GM12875 (cell line): ENCODE measurements around the gene RHCG.

Experiments
- H3K4me3 ChIP-seq: one replicate; pipeline ENCODE4 v1.5.1; 2011; ENCODE audit warnings: low read depth, low read length, control low read depth
- TF ChIP-seq, protein P1 (sequence below): IDR thresholded peaks from 2 replicates; pipeline ENCODE4 v1.5.1; 2011; ENCODE audit warnings: low read depth, mild to moderate bottlenecking, control low read depth, inconsistent platforms, low read length, moderate library complexity, borderline replicate concordance; ENCODE audit not compliant: insufficient read depth

Gene RHCG

DNA sequence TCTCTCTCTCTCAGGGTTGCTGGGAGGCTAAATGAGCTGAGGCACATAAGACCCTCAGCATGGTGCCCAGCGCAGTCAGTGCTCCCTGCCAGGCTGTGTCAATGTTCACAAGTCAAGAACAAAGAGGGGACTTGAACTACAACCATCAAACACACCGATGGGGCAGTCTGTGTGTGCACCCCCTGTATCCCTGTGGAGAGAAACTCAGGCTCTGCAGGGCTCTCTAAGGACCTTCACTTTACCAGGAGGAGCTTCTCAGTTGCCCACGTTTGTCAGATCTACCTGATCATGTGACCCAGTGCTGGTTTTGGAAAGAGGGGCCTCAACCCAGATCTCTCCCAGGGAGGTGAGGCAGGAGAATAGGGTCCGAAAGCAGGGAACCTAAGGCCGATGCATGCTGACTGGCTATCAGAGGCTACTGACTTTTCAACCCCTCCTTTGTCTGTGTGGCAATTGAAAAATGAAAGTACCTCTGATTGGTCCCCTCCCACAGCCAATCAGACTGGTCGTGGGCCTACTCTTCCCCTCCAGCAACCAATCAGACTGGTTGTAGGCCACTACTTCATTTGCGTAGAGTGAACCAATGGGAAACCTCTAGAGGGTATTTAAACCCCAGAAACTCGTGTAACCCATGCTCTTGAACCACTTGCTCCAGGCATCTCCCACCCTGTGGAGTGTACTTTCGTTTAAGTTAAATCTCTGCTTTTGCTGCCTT, 34.0 kb downstream of the RHCG start:
- TF ChIP-seq, protein P1, sequence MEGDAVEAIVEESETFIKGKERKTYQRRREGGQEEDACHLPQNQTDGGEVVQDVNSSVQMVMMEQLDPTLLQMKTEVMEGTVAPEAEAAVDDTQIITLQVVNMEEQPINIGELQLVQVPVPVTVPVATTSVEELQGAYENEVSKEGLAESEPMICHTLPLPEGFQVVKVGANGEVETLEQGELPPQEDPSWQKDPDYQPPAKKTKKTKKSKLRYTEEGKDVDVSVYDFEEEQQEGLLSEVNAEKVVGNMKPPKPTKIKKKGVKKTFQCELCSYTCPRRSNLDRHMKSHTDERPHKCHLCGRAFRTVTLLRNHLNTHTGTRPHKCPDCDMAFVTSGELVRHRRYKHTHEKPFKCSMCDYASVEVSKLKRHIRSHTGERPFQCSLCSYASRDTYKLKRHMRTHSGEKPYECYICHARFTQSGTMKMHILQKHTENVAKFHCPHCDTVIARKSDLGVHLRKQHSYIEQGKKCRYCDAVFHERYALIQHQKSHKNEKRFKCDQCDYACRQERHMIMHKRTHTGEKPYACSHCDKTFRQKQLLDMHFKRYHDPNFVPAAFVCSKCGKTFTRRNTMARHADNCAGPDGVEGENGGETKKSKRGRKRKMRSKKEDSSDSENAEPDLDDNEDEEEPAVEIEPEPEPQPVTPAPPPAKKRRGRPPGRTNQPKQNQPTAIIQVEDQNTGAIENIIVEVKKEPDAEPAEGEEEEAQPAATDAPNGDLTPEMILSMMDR, result no peak
- no peak overlapping the region for H3K4me3 ChIP-seq

DNA sequence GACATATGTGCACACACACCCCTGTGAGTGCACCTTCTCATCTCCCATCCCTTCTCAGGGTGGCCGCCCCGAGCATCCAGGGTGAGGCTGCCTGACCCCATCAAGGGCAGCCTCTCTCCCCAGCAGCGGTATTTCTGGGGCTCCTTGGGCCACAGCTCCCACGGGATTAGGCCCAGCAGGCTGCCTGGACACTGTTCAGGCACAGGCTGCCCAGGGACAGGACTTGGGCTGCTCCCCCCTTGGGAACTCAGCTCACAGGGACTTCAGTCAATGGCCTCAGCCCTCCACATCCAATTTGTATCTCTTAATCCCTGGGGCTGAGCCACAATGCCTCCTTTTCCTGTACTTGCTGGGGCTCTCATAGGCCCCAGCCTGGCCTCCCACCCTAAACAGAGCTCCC, 35.0 kb downstream of the RHCG start:
- TF ChIP-seq, protein P1, result no peak
- H3K4me3 ChIP-seq, result no peak overlapping the region

DNA sequence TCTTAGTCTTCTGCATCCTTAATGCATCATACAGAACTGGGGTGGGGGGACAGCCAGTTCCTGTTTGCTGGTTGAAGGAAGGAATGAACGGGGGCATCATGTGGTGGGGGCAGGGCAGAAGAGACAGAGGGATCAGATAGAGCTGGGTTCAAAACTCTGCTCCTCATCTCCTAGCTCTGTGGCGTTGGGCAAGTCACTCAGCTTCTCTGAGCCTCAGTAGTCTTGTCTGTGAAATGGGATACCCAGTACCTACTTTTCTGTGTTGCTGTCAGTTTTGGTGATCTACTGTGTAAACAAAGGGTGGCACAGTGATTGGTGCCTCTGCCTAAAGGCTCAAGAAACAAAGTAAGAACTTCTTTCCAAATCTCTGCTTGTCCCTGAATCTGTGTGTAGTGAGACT, 36.3 kb downstream of the RHCG start:
- TF ChIP-seq, protein P1, result no peak
- no peak overlapping the region for H3K4me3 ChIP-seq

DNA sequence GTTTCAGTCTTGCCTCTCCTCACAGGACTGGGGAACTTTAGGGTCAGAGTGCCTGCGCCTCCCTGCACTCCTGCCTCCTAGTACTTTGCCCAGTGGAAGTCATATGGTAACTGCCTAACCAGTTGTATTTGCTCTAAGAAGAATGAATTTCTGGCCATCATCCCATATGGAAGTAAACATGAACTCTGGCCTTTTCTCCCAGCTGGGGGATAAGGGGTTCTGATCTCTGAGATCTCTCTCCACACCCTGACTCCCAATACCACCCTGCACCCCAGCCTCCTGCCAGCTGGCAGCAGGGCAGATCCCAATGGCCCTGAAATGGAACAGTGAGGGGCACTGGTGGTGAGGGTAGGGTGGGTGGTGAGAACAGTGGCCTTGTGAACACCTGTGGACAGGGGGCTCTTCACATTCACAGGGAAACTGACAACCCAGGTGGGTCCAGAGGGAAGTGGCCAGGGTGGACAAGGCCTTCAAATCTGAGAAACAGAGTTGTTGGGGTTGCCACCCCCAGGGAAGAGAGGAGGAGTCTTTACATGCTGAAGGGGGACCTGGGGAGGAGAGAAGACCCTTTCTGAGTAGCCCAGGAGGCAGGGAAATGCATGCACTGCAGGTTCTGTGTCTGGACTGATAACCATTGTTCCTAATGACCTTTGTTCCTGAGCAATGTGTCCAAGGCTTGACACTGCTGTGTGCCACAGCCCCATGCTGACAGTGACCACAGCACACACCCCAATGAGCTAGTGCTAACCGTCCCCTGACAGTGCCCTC, 36.9 kb downstream of the RHCG start:
- TF ChIP-seq, protein P1, result no peak
- no peak overlapping the region for H3K4me3 ChIP-seq

DNA sequence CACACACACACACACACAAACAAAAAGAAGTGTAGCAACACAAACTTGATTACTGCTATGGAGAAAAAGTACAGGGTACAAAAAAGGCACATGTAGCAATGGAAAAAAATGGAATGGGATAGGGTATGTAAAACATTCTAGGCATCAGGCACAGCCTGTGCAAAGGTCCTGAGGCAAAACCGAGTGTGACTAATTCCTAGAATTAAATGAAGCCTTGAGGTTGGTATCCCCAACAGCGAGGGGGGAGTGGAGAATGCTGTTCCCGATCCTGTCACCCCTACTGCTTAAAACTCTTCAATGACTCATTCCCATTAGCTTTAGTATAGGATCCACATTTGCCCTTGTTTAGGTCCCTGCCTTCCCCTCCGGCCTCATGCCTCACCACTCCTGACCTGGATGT, 37.9 kb downstream of the RHCG start:
- H3K4me3 ChIP-seq, result no peak overlapping the region
- TF ChIP-seq, protein P1, result no peak

DNA sequence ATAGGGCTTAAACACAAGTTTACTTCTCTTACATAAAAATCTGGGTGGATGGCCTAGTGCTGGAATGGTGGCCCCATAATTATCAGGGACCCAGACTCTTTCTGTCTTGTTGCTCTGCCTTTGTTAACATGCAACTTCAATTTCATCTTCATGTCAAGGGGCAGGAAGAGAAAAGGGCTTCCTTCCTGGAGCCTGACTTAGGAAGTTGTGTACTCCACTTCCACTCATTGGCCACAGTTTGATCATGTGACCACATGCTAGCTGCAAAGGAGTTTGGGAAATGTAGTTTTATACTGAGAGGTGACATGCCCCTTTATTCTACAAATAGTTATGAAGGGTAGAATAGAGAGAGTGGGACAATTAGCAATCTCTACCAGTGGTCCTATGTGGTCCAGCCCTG, 39.3 kb downstream of the RHCG start:
- TF ChIP-seq, protein P1, result no peak
- no peak overlapping the region for H3K4me3 ChIP-seq

DNA sequence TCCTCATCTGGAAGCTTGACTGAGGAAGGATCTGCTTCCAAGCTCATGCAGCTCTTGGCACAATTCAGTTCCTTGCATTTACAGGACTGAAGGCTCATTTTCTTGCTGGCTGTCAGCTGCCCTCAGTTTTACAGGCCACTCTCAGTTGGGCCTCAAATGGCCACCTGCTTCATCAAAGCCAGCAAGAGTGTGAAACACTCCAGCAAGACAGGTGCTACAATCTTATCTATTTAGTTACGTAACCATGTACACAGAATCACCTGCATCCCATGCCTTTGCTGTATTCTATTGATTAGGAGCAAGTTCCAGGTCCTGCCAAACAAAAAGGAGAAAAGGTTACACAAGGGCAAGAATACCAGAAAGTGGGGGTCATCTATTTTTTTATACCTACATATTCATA, 40.8 kb downstream of the RHCG start:
- H3K4me3 ChIP-seq, result no peak overlapping the region
- TF ChIP-seq, protein P1, result no peak
